ENCODE results near the gene PHETA2. TPM values are rescaled to one million over a fixed set of nuclear protein-coding genes. Genes with fewer than 3 reads are reported as not detected.

The PHETA2 gene
- total and polyA plus RNA-seq, 2 experiments from 2014 or later, result 5.4 to 8.3 TPM

DNA sequence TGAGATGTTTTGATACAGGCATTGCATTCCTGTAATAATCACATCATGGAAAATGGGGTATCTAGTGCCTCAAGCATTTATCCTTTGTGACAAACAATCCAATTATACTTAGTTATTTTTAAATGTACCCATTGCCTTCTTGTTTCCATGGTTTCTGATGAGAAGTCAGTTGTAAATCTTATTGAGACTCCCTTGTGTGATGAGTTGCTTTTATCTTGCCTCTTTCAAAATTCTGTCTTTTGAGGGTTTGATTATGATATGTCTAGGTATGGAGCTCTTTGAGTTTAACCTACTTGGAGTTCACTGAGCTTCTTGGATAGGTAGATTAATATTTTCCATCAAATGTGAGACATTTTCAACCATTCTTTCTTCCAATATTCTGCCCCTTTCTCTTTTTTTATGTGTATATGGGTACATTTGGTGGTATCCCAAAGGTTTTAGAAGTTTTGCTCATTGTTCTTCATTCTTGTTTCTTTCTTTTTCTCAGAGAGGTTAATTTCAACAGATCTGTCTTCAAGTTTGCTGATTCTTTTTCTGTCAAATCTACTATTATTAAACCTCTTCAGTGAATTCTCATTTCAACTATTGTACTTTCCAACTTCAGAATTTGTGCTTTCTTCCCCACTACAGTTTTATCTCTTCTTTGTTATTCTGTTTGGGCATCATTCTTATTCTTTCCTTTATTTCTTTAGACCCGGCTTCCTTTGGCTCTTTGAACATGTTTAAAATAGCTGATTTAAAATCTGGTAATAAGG lies 17.1 kb upstream of the PHETA2 start:
- no peak for TF ChIP-seq EZH2 (IDR thresholded peaks at IDR 0.05; ENCODE audit: borderline replicate concordance)
- TF ChIP-seq EZH2phosphoT487 (IDR thresholded peaks at IDR 0.05; ENCODE audit: low read depth, severe bottlenecking, unreplicated experiment), result no peak
- TF ChIP-seq, protein P1, sequence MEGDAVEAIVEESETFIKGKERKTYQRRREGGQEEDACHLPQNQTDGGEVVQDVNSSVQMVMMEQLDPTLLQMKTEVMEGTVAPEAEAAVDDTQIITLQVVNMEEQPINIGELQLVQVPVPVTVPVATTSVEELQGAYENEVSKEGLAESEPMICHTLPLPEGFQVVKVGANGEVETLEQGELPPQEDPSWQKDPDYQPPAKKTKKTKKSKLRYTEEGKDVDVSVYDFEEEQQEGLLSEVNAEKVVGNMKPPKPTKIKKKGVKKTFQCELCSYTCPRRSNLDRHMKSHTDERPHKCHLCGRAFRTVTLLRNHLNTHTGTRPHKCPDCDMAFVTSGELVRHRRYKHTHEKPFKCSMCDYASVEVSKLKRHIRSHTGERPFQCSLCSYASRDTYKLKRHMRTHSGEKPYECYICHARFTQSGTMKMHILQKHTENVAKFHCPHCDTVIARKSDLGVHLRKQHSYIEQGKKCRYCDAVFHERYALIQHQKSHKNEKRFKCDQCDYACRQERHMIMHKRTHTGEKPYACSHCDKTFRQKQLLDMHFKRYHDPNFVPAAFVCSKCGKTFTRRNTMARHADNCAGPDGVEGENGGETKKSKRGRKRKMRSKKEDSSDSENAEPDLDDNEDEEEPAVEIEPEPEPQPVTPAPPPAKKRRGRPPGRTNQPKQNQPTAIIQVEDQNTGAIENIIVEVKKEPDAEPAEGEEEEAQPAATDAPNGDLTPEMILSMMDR (IDR thresholded peaks at IDR 0.05; ENCODE audit: poor library complexity), result no peak
- H3K36me3 ChIP-seq (replicated peaks; ENCODE audit: insufficient read depth, low read depth), result no peaks in the 10 kb centered on the region
- H3K27ac ChIP-seq, result no peak overlapping the region
- no peak for DNase-seq (ENCODE audit: low spot score)
- H3K4me3 ChIP-seq, result no peak overlapping the region
- no peak overlapping the region for H2AFZ ChIP-seq
- no peaks in the 10 kb centered on the region for H3K9me2 ChIP-seq (replicated peaks; ENCODE audit: insufficient read depth)
- no peaks in the 10 kb centered on the region for H3K9me3 ChIP-seq (ENCODE audit: low read depth)
- H3K4me1 ChIP-seq (ENCODE audit: insufficient read depth), result no peaks in the 10 kb centered on the region
- no peaks in the 10 kb centered on the region for H3K79me2 ChIP-seq
- no peak overlapping the region for H3K4me2 ChIP-seq
- no peaks in the 10 kb centered on the region for H3K27me3 ChIP-seq
- WGBS (ENCODE audit: low lambda C conversion rate, missing lambda C conversion rate), result 100% methylated on average over 1 of the region's 1 CpG
- H4K20me1 ChIP-seq (ENCODE audit: insufficient read depth, poor library complexity, severe bottlenecking), result no peaks in the 10 kb centered on the region

DNA sequence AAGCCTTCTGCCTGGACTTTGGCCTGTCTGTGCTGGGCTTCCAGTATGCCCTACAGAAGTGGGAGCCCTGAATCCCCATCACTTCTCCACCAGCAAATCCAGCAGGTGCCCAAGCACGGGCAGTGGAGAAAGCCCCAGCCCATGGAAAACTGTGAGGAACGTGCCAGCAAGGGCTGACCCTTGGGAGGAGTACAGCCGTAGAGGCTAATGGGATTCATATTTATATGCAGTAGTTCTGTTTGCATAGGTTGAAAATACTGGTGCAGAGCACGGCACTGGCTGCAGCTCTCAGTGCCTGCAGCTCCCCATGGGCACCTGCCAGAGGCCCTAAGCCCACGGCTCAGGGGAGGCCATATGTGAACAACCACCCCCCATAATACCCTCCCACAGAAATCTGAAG lies 13.6 kb upstream of the PHETA2 start:
- H3K27ac ChIP-seq, result no peak overlapping the region
- H3K9me2 ChIP-seq (replicated peaks; ENCODE audit: insufficient read depth), result no peaks in the 10 kb centered on the region
- no peaks in the 10 kb centered on the region for H3K4me1 ChIP-seq (ENCODE audit: insufficient read depth)
- H3K4me2 ChIP-seq, result no peak overlapping the region
- no peaks in the 10 kb centered on the region for H3K9me3 ChIP-seq (ENCODE audit: low read depth)
- TF ChIP-seq EZH2 (IDR thresholded peaks at IDR 0.05; ENCODE audit: borderline replicate concordance) (no peak), EZH2phosphoT487 (IDR thresholded peaks at IDR 0.05; ENCODE audit: low read depth, severe bottlenecking, unreplicated experiment) (no peak)
- TF ChIP-seq, protein P1 (IDR thresholded peaks at IDR 0.05; ENCODE audit: poor library complexity), result no peak
- H4K20me1 ChIP-seq (ENCODE audit: insufficient read depth, poor library complexity, severe bottlenecking), result no peaks in the 10 kb centered on the region
- H3K79me2 ChIP-seq, result no peaks in the 10 kb centered on the region
- no peak overlapping the region for H3K4me3 ChIP-seq
- H3K27me3 ChIP-seq, result no peaks in the 10 kb centered on the region
- no peak for DNase-seq (ENCODE audit: low spot score)
- 92% methylated on average over 5 of the region's 5 CpGs for WGBS (ENCODE audit: low lambda C conversion rate, missing lambda C conversion rate)
- no peak overlapping the region for H2AFZ ChIP-seq
- no peaks in the 10 kb centered on the region for H3K36me3 ChIP-seq (replicated peaks; ENCODE audit: insufficient read depth, low read depth)

DNA sequence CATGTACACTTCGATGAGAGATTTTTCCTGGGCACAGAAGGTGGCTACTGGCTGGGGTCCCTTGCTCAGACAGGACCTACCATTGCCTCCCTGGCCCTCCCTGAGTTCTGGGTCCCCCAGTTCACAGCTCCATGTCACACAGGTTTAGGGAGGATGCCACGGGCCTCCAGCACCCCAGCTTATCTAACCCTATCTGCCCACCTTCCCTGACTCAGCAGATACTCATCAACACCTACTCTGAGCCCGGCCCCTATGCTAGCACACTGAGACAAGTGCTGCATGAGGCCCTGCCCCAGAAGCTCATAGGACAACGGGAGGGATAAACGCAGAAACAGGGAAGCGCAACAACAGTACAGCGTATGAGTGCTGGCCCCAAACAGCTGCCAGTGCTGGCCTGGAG lies 13.0 kb upstream of the PHETA2 start:
- Histone ChIP-seq H3K27me3 (no peaks in the 10 kb centered on the region), H3K4me3 (no peak overlapping the region), H2AFZ (no peak overlapping the region), H4K20me1 (ENCODE audit: insufficient read depth, poor library complexity, severe bottlenecking) (no peaks in the 10 kb centered on the region), H3K27ac (no peak overlapping the region), H3K9me2 (replicated peaks; ENCODE audit: insufficient read depth) (no peaks in the 10 kb centered on the region), H3K36me3 (replicated peaks; ENCODE audit: insufficient read depth, low read depth) (no peaks in the 10 kb centered on the region), H3K4me1 (ENCODE audit: insufficient read depth) (no peaks in the 10 kb centered on the region), H3K79me2 (no peaks in the 10 kb centered on the region), H3K9me3 (ENCODE audit: low read depth) (no peaks in the 10 kb centered on the region), H3K4me2 (no peak overlapping the region)
- DNase-seq (ENCODE audit: low spot score), result no peak
- TF ChIP-seq, protein P1 (IDR thresholded peaks at IDR 0.05; ENCODE audit: poor library complexity), result no peak
- TF ChIP-seq EZH2phosphoT487 (IDR thresholded peaks at IDR 0.05; ENCODE audit: low read depth, severe bottlenecking, unreplicated experiment) (no peak), EZH2 (IDR thresholded peaks at IDR 0.05; ENCODE audit: borderline replicate concordance) (no peak)
- WGBS (ENCODE audit: low lambda C conversion rate, missing lambda C conversion rate), result 92% methylated on average over 7 of the region's 7 CpGs

All from hepatocyte (in vitro differentiated cells).